Neuron (in vitro differentiated cells): ENCODE results near the gene CBFA2T3.

Experiments
- H2AFZ ChIP-seq: one replicate; pipeline ENCODE4 v1.6.1; 2013; ENCODE audit warnings: low read depth, mild to moderate bottlenecking, inconsistent platforms, low read length, moderate library complexity
- H3K27me3 ChIP-seq: one replicate; pipeline ENCODE4 v1.6.1; 2013; ENCODE audit warnings: low read length; ENCODE audit not compliant: insufficient read depth
- H3K36me3 ChIP-seq: one replicate; pipeline ENCODE4 v1.6.1; 2013; ENCODE audit warnings: low read length; ENCODE audit not compliant: insufficient read depth
- H3K4me1 ChIP-seq: one replicate; pipeline ENCODE4 v1.6.1; 2013; ENCODE audit warnings: low read length; ENCODE audit not compliant: insufficient read depth
- H3K4me3 ChIP-seq: 2 replicates; pipeline ENCODE4 v1.5.1; 2013; ENCODE audit warnings: mild to moderate bottlenecking, low read length, moderate library complexity
- H3K9me3 ChIP-seq: one replicate; pipeline ENCODE4 v1.6.1; 2013; ENCODE audit warnings: low read length

Gene CBFA2T3

GRCh38 chr16:88983165-88983564 lies 6.2 kb upstream of the CBFA2T3 start:
- Histone ChIP-seq H3K4me3 (no peak overlapping the region), H3K36me3 (no peaks in the 10 kb centered on the region), H3K9me3 (no peaks in the 10 kb centered on the region), H2AFZ (no peak overlapping the region), H3K27me3 (peaks cover 25% of the 10 kb centered on the region), H3K4me1 (no peaks in the 10 kb centered on the region)

- Histone ChIP-seq H3K36me3 (no peaks in the 10 kb centered on the region), H2AFZ (no peak overlapping the region), H3K4me3 (no peak overlapping the region), H3K9me3 (no peaks in the 10 kb centered on the region), H3K4me1 (peaks cover 3% of the 10 kb centered on the region), H3K27me3 (peaks cover 30% of the 10 kb centered on the region)
Observed at GRCh38 chr16:88982286-88983084, 5.5 kb upstream of the CBFA2T3 start.

GRCh38 chr16:88979353-88980015 lies 2.5 kb upstream of the CBFA2T3 start:
- Histone ChIP-seq H3K27me3 (peaks cover 40% of the 10 kb centered on the region), H2AFZ (no peak overlapping the region), H3K4me3 (no peak overlapping the region), H3K4me1 (peaks cover 3% of the 10 kb centered on the region), H3K9me3 (no peaks in the 10 kb centered on the region), H3K36me3 (no peaks in the 10 kb centered on the region)

GRCh38 chr16:88978608-88979346 lies 1.8 kb upstream of the CBFA2T3 start:
- Histone ChIP-seq H3K27me3 (peaks cover 40% of the 10 kb centered on the region), H3K4me3 (no peak overlapping the region), H3K4me1 (peaks cover 3% of the 10 kb centered on the region), H3K9me3 (no peaks in the 10 kb centered on the region), H3K36me3 (no peaks in the 10 kb centered on the region), H2AFZ (no peak overlapping the region)

- Histone ChIP-seq H3K4me1 (peaks cover 3% of the 10 kb centered on the region), H3K36me3 (no peaks in the 10 kb centered on the region), H3K4me3 (no peak overlapping the region), H2AFZ (no peak overlapping the region), H3K27me3 (peaks cover 36% of the 10 kb centered on the region), H3K9me3 (no peaks in the 10 kb centered on the region)
Observed at GRCh38 chr16:88977812-88978607, 1.0 kb upstream of the CBFA2T3 start.

- Histone ChIP-seq H2AFZ (no peak overlapping the region), H3K36me3 (no peaks in the 10 kb centered on the region), H3K4me1 (peaks cover 3% of the 10 kb centered on the region), H3K9me3 (no peaks in the 10 kb centered on the region), H3K27me3 (peaks cover 38% of the 10 kb centered on the region), H3K4me3 (no peak overlapping the region)
Observed at GRCh38 chr16:88976366-88977017, 515 bp downstream of the CBFA2T3 start.

- no peaks in the 10 kb centered on the region for H3K9me3 ChIP-seq
- no peak overlapping the region for H2AFZ ChIP-seq
Observed at GRCh38 chr16:88975511-88976061, 1.4 kb downstream of the CBFA2T3 start.

GRCh38 chr16:88974916-88975215 lies 2.1 kb downstream of the CBFA2T3 start:
- H3K4me1 ChIP-seq = peaks cover 3% of the 10 kb centered on the region
- no peak overlapping the region for H3K4me3 ChIP-seq
- H3K27me3 ChIP-seq = peaks cover 53% of the 10 kb centered on the region

More at GRCh38 chr16:88975511-88976061, 1.4 kb downstream of the CBFA2T3 start:
- no peak overlapping the region for H3K4me3 ChIP-seq
- peaks cover 3% of the 10 kb centered on the region for H3K4me1 ChIP-seq
- H3K27me3 ChIP-seq = peaks cover 46% of the 10 kb centered on the region
- H3K36me3 ChIP-seq = no peaks in the 10 kb centered on the region

GRCh38 chr16:88974080-88974915 lies 2.7 kb downstream of the CBFA2T3 start:
- H3K27me3 ChIP-seq = peaks cover 58% of the 10 kb centered on the region
- H3K4me3 ChIP-seq = no peak overlapping the region
- no peaks in the 10 kb centered on the region for H3K36me3 ChIP-seq
- no peaks in the 10 kb centered on the region for H3K9me3 ChIP-seq
- no peak overlapping the region for H2AFZ ChIP-seq
- H3K4me1 ChIP-seq = peaks cover 3% of the 10 kb centered on the region

More at GRCh38 chr16:88974916-88975215, 2.1 kb downstream of the CBFA2T3 start:
- Histone ChIP-seq H3K36me3 (no peaks in the 10 kb centered on the region), H3K9me3 (no peaks in the 10 kb centered on the region), H2AFZ (no peak overlapping the region)

- no peaks in the 10 kb centered on the region for H3K9me3 ChIP-seq
- H3K36me3 ChIP-seq = no peaks in the 10 kb centered on the region
- H2AFZ ChIP-seq = no peak overlapping the region
- peaks cover 66% of the 10 kb centered on the region for H3K27me3 ChIP-seq
- peaks cover 3% of the 10 kb centered on the region for H3K4me1 ChIP-seq
- no peak overlapping the region for H3K4me3 ChIP-seq
Observed at GRCh38 chr16:88973415-88974050, 3.5 kb downstream of the CBFA2T3 start.

GRCh38 chr16:88973007-88973410 lies 4.0 kb downstream of the CBFA2T3 start:
- H3K27me3 ChIP-seq = peaks cover 68% of the 10 kb centered on the region
- no peak overlapping the region for H2AFZ ChIP-seq
- no peak overlapping the region for H3K4me3 ChIP-seq

More at GRCh38 chr16:88973007-88973410, 4.0 kb downstream of the CBFA2T3 start:
- no peaks in the 10 kb centered on the region for H3K36me3 ChIP-seq
- H3K9me3 ChIP-seq = no peaks in the 10 kb centered on the region
- H3K4me1 ChIP-seq = peaks cover 2% of the 10 kb centered on the region
